ENCODE results near the gene MAP3K2.

GRCh38 chr2:127280693-127281092 lies 107.1 kb downstream of the MAP3K2 start:
- TF ChIP-seq CTCF (IDR thresholded peaks at IDR 0.05; ENCODE audit: extremely low read depth in 1 of 2, insufficient read depth in 1 of 2, low read depth in 1 of 2, low read length in 2 of 2) (no peak), POLR2AphosphoS5 (IDR thresholded peaks at IDR 0.05; ENCODE audit: insufficient read depth, low read depth, low read length) (no peak), POLR2A (IDR thresholded peaks at IDR 0.05; ENCODE audit: low read depth, low read length) (no peak)
